ENCODE results near the gene IGDCC3.

IGDCC3 gene

GRCh38 chr15:65326117-65326526 is 51.7 kb downstream of the IGDCC3 start:
- peak in 11 of 14 donors; percentile 27 to 84 (median 67) for DNase-seq

- peak in 9 of 14 donors; percentile 12 to 89 (median 39) for DNase-seq
These were observed 54.7 kb downstream of the IGDCC3 start for GRCh38 chr15:65323071-65323511.

- DNase-seq: peak in 13 of 14 donors; percentile 3 to 86 (median 66)
These were observed 58.9 kb downstream of the IGDCC3 start for GRCh38 chr15:65318870-65319356.

GRCh38 chr15:65312400-65312916 is 65.3 kb downstream of the IGDCC3 start:
- peak in 11 of 14 donors; percentile 12 to 62 (median 36) for DNase-seq

GRCh38 chr15:65311760-65312159 is 66.0 kb downstream of the IGDCC3 start:
- DNase-seq: no peak

GRCh38 chr15:65310431-65311137 is 67.2 kb downstream of the IGDCC3 start:
- DNase-seq: no peak

- no peak for DNase-seq
These were observed 67.9 kb downstream of the IGDCC3 start for GRCh38 chr15:65309882-65310418.

GRCh38 chr15:65307978-65308377 is 69.8 kb downstream of the IGDCC3 start:
- DNase-seq: no peak

- DNase-seq: no peak
These were observed 71.3 kb downstream of the IGDCC3 start for GRCh38 chr15:65306551-65306950.

GRCh38 chr15:65305776-65306175 is 72.0 kb downstream of the IGDCC3 start:
- no peak for DNase-seq

- DNase-seq: no peak
These were observed 72.5 kb downstream of the IGDCC3 start for GRCh38 chr15:65305150-65305758.

GRCh38 chr15:65304381-65305149 is 73.2 kb downstream of the IGDCC3 start, which contains the start of gene RNU5B-1:
Gene RNU5B-1, plus strand, starts transcription at chr15:65304677.
- DNase-seq: peak in 8 of 14 donors; percentile 22 to 92 (median 43)

- peak in 12 of 14 donors; percentile 40 to 76 (median 58) for DNase-seq
These were observed 74.0 kb downstream of the IGDCC3 start for GRCh38 chr15:65303687-65304380.

GRCh38 chr15:65302061-65302460 is 75.7 kb downstream of the IGDCC3 start:
- DNase-seq: peak in 2 of 14 donors; percentile 8 to 10

GRCh38 chr15:65300924-65301441 is 76.8 kb downstream of the IGDCC3 start:
- DNase-seq: no peak

- no peak for DNase-seq
These were observed 79.1 kb downstream of the IGDCC3 start for GRCh38 chr15:65298731-65299130.

- DNase-seq: no peak
These were observed 84.8 kb downstream of the IGDCC3 start for GRCh38 chr15:65292938-65293518.

- no peak for DNase-seq
These were observed 87.6 kb downstream of the IGDCC3 start for GRCh38 chr15:65290228-65290627.

- DNase-seq: no peak
These were observed 88.4 kb downstream of the IGDCC3 start for GRCh38 chr15:65289261-65289854.

- no peak for DNase-seq
These were observed 90.3 kb downstream of the IGDCC3 start for GRCh38 chr15:65287520-65287855.

All from C1 segment of cervical spinal cord (tissue), 14 donors.